SU-DHL-6 (cell line): ENCODE data around the gene RAB43.

ENCODE experiments used
- H2AFZ ChIP-seq: fragments of 200-600 bp; sonication (generic); 2 replicates; pipeline ENCODE4 v1.6.1; 2014; ENCODE audit warnings: low read depth, mild to moderate bottlenecking, moderate library complexity, mixed read lengths, antibody characterized with exemption, low read length; ENCODE audit not compliant: severe bottlenecking
- H3F3A ChIP-seq: fragments of 200-600 bp; shearing (Covaris generic); 2 replicates; pipeline ENCODE4 v1.6.0; 2016; ENCODE audit warnings: antibody characterized with exemption, mild to moderate bottlenecking; ENCODE audit not compliant: insufficient read depth
- H3K27ac ChIP-seq: fragments of 200-600 bp; sonication (generic); 2 replicates; pipeline ENCODE4 v1.5.1; 2016; ENCODE audit warnings: low read depth, mild to moderate bottlenecking, low read length, moderate library complexity, mixed read lengths
- H3K27me3 ChIP-seq: fragments of 200-600 bp; sonication (generic), shearing (Covaris generic); 2 replicates; pipeline ENCODE4 v1.6.0; 2014; ENCODE audit warnings: mild to moderate bottlenecking, low read length
- H3K36me3 ChIP-seq: fragments of 200-600 bp; sonication (generic); 2 replicates; pipeline ENCODE4 v1.6.1; 2014; ENCODE audit warnings: mild to moderate bottlenecking, low read length, mixed read lengths
- H3K4me2 ChIP-seq: fragments of 300-600, 200-600 bp; shearing (Covaris generic), sonication (generic); 2 replicates; pipeline ENCODE4 v1.6.0; 2014; ENCODE audit warnings: low read length, low read depth, mild to moderate bottlenecking; ENCODE audit not compliant: poor library complexity, severe bottlenecking
- H3K4me3 ChIP-seq: fragments of 200-600 bp; sonication (generic); 2 replicates; pipeline ENCODE4 v1.5.1; 2014; ENCODE audit warnings: antibody characterized with exemption, low read length, mild to moderate bottlenecking, mixed read lengths; ENCODE audit not compliant: insufficient read depth, poor library complexity, severe bottlenecking
- H3K79me2 ChIP-seq: fragments of 200-600 bp; sonication (generic); 2 replicates; pipeline ENCODE4 v1.6.1; 2014; ENCODE audit warnings: mild to moderate bottlenecking, low read length, moderate library complexity; ENCODE audit not compliant: insufficient read depth
- H3K9ac ChIP-seq: fragments of 200-600 bp; sonication (generic); 2 replicates; pipeline ENCODE4 v1.7.0; 2014; ENCODE audit warnings: mild to moderate bottlenecking, low read length
- H3K9me2 ChIP-seq: fragments of 200-600 bp; sonication (generic); replicated peaks from 2 replicates; pipeline ENCODE4 v1.6.1; 2014; ENCODE audit warnings: low read length; ENCODE audit not compliant: insufficient read depth
- H3K9me3 ChIP-seq: fragments of 200-600 bp; sonication (generic); 2 replicates; pipeline ENCODE4 v1.6.1; 2014; ENCODE audit warnings: low read length, mixed read lengths; ENCODE audit not compliant: insufficient read depth
- H4K20me1 ChIP-seq: fragments of 200-600 bp; sonication (generic); 2 replicates; pipeline ENCODE4 v1.6.1; 2014; ENCODE audit warnings: low read depth, mild to moderate bottlenecking, antibody characterized with exemption, low read length, moderate library complexity, mixed read lengths
- CTCF ChIP-seq: fragments of 200-600 bp; sonication (generic); IDR thresholded peaks from one replicate; pipeline ENCODE4 v1.5.1; 2017; ENCODE audit warnings: antibody characterized with exemption, mild to moderate bottlenecking, low read length, moderate library complexity; ENCODE audit not compliant: insufficient read depth, poor library complexity, severe bottlenecking
- EZH2phosphoT487 ChIP-seq: fragments of 200-600 bp; sonication (generic), shearing (Covaris generic); conservative IDR thresholded peaks from 2 replicates; pipeline ENCODE4 v1.6.1; 2018; ENCODE audit warnings: mild to moderate bottlenecking, antibody characterized with exemption, low read length, moderate library complexity, mixed read lengths

Gene RAB43

DNA sequence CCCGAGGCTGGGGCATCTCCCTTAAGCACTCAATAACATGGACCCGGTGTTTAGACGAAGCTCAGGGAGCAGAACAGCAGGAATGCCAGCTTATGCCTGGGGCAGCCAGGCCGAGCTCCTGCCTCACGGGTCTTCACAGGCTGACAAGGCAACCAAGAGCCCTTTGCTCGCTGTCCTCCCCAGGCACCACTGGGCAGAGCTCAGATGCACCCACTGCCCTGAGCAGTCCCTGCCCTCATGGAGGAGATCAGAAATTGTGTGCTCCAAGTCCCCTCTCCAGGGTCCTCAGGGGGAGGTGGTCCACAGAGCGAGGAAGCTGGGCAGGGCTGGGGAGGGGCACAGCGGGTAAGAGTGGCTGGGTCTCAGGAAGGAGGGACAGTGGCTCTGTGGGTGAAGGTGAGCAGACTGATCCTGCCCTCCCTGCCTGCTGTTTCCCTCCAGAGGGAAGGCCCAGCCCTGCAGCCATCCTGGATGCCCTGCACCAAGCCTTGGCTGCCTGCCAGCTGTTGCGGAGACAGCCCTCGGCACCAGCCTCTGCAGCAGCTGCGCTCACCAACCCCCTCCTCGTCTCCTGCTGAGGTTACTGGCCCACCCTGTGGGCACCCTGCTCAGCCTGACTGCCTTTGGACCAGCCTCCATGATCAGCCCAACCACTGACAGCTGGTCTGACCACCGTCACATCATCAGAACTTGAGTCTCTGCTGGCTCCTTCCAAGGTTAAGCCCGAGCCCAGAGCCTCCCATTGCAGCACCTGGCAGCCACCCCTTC, 82.1 kb downstream of the RAB43 start:
- H3K79me2 ChIP-seq = no peaks in the 10 kb centered on the region
- no peak overlapping the region for H3K4me2 ChIP-seq
- no peak overlapping the region for H3K27ac ChIP-seq
- no peak for TF ChIP-seq EZH2phosphoT487
- TF ChIP-seq CTCF = no peak
- no peaks in the 10 kb centered on the region for H3K9me2 ChIP-seq
- no peak overlapping the region for H3K4me3 ChIP-seq
- H3K27me3 ChIP-seq = 0 out of 2 replicates have a peak, but pooled peaks cover 5% of the 10 kb centered on the region
- no peaks in the 10 kb centered on the region for H4K20me1 ChIP-seq
- no peak overlapping the region for H2AFZ ChIP-seq
- H3K9ac ChIP-seq = no peak overlapping the region
- no peaks in the 10 kb centered on the region for H3K36me3 ChIP-seq
- no peaks in the 10 kb centered on the region for H3F3A ChIP-seq
- H3K9me3 ChIP-seq = no peaks in the 10 kb centered on the region

GRCh38 chr3:129038121-129038855, 83.3 kb downstream of the RAB43 start:
- Histone ChIP-seq H3K36me3 (no peaks in the 10 kb centered on the region), H3K27ac (no peak overlapping the region), H3K4me3 (no peak overlapping the region), H3F3A (no peaks in the 10 kb centered on the region), H3K27me3 (0 out of 2 replicates have a peak, but pooled peaks cover 5% of the 10 kb centered on the region), H2AFZ (no peak overlapping the region), H3K9me3 (no peaks in the 10 kb centered on the region), H3K79me2 (no peaks in the 10 kb centered on the region), H3K9ac (no peak overlapping the region), H4K20me1 (no peaks in the 10 kb centered on the region), H3K4me2 (no peak overlapping the region), H3K9me2 (no peaks in the 10 kb centered on the region)
- TF ChIP-seq CTCF (no peak), EZH2phosphoT487 (no peak)
